Neutrophil (primary cell): ENCODE measurements around the gene ENTPD8.

ENCODE experiments used
- H3K27ac ChIP-seq: fragments of 200-600 bp; sonication (generic); 2 replicates; pipeline ENCODE4 v1.5.1; 2016; ENCODE audit warnings: mild to moderate bottlenecking, moderate library complexity
- H3K27me3 ChIP-seq: fragments of 200-600 bp; sonication (generic); 2 replicates; pipeline ENCODE4 v1.6.0; 2016; ENCODE audit warnings: mild to moderate bottlenecking
- H3K36me3 ChIP-seq: fragments of 200-600 bp; sonication (generic); 2 replicates; pipeline ENCODE4 v1.5.1; 2017
- H3K4me1 ChIP-seq, 2 experiments: fragments of 200-600 bp in 1 of 2; sonication (generic) in 1 of 2; 1 replicate in 1 of 2; 2 replicates in 1 of 2; pipeline versions ENCODE4 v1.5.1 to v1.6.1; 2013 to 2016; ENCODE audit warnings: low read depth in 1 of 2, low read length in 1 of 2, mild to moderate bottlenecking in 1 of 2, moderate library complexity in 1 of 2; ENCODE audit not compliant: control insufficient read depth in 1 of 2, insufficient read depth in 1 of 2
- H3K4me3 ChIP-seq, 2 experiments: fragments of 200-600 bp in 1 of 2; sonication (generic) in 1 of 2; 1 replicate in 1 of 2; 2 replicates in 1 of 2; pipeline ENCODE4 v1.5.1; 2013 to 2016; ENCODE audit warnings: low read depth in 1 of 2, low read length in 1 of 2, mild to moderate bottlenecking in 1 of 2, moderate library complexity in 1 of 2
- H3K9me3 ChIP-seq: fragments of 200-600 bp; sonication (generic); 2 replicates; pipeline ENCODE4 v1.5.1; 2016
- TF ChIP-seq, protein P1 (sequence below): fragments of 200-600 bp; sonication (generic); IDR thresholded peaks from 2 replicates; pipeline ENCODE4 v1.5.1; 2016; ENCODE audit warnings: antibody characterized with exemption

Gene ENTPD8

DNA sequence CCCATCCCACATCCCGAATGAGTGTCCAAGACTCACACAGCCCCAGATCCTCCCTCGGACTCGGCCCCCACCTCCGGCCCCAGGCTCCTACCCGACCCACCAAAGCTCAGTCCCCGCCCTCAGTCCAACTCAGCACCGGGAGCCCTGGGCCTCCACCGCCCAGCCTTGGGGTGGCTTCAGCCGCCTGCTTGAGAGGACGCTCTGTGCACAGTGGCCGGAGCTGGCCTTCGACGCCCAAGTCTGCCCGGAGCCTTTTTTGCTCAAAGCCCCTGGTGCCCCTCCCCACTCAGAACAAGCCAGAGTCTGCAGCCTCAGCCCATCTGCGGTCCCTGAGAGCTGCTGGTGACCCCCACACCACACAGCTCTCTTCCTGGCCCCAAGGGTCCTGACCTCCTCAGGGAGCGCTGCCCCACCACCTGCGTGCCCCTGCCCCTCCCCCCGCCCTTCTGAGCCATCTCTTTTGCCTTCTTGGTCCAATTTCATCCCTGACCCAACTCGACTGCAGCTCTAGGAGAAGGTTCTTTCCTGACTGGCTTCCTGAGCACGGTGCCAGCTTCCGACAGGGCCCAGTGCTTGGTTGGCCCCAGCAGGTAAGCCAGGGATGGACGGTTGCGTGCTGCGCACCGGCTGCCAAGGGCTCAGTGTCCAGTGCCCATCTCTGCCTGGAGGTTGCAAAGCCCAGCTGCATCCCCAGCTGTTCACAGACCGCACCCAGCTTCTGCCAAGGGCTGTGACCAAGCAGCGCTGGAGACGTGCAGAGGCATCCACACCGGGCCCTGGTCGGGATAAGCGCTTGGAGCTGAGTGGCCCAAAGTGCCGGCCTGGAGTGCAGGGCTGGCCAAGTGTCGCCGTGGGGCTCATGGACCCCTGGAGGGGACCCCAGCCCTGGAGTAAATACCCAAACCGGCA is 45.6 kb upstream of the ENTPD8 start:
- Histone ChIP-seq H3K27me3 (no peaks in the 10 kb centered on the region), H3K36me3 (no peaks in the 10 kb centered on the region), H3K4me3 (no peak overlapping the region), H3K9me3 (no peaks in the 10 kb centered on the region), H3K27ac (no peak overlapping the region), H3K4me1 (no peaks in the 10 kb centered on the region)
- TF ChIP-seq, protein P1, sequence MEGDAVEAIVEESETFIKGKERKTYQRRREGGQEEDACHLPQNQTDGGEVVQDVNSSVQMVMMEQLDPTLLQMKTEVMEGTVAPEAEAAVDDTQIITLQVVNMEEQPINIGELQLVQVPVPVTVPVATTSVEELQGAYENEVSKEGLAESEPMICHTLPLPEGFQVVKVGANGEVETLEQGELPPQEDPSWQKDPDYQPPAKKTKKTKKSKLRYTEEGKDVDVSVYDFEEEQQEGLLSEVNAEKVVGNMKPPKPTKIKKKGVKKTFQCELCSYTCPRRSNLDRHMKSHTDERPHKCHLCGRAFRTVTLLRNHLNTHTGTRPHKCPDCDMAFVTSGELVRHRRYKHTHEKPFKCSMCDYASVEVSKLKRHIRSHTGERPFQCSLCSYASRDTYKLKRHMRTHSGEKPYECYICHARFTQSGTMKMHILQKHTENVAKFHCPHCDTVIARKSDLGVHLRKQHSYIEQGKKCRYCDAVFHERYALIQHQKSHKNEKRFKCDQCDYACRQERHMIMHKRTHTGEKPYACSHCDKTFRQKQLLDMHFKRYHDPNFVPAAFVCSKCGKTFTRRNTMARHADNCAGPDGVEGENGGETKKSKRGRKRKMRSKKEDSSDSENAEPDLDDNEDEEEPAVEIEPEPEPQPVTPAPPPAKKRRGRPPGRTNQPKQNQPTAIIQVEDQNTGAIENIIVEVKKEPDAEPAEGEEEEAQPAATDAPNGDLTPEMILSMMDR = no peak

DNA sequence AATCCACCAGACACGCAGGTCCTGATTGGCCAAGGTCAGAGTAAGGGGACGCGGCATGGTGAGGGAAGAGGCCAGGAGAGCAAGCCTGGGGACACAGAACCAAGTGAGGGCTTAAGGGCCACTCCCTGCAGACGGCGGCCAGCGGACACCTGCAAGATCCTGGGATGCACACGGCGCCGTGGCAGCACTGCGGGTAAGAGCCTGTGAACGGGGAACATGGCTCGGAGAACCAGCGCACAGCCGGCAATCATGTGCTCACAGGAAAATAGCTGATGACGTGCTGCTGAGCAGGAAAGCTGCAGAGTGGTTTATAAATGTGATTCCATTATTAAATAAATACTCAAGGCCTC is 45.0 kb upstream of the ENTPD8 start:
- Histone ChIP-seq H3K4me1 (no peaks in the 10 kb centered on the region), H3K4me3 (no peak overlapping the region), H3K9me3 (no peaks in the 10 kb centered on the region), H3K27me3 (no peaks in the 10 kb centered on the region), H3K27ac (no peak overlapping the region), H3K36me3 (no peaks in the 10 kb centered on the region)
- TF ChIP-seq, protein P1 = no peak

DNA sequence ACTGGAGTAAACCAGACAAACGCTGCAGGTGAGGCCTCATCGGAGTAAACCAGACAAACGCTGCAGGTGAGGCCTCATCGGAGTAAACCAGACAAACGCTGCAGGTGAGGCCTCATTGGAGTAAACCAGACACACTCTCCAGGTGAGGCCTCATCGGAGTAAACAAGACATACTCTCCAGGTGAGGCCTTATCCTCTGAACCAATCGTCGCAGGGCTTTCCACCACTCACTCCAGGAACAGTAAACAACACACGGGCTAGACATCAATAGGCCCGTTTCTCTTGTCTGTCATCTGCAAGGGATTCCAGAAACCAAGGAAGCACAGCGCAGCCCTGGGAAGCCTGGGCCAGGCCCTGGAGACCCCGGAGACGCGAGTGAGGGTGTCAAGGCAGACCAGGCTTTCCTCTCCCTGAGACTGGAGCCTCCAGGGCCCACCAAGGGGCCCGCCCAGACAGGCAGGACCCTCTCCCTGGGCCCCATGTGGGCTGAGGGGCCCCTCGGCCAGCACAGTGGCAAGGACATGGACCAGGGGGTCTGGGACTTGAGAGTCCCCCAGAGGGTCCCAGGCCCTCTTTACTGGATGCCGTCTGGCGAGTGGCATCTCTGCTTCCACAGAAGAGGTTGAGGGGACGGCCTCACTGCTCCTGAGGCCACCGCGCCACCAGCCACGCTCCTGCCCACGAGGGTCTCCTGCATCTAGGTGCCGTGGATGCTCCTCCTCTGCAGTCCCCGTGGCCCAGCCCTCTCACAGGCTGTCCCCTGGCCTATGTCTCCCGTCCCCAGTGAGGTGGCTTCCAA is 44.4 kb upstream of the ENTPD8 start:
- no peaks in the 10 kb centered on the region for H3K36me3 ChIP-seq
- no peaks in the 10 kb centered on the region for H3K4me1 ChIP-seq
- no peak overlapping the region for H3K27ac ChIP-seq
- H3K9me3 ChIP-seq = no peaks in the 10 kb centered on the region
- no peak overlapping the region for H3K4me3 ChIP-seq
- TF ChIP-seq, protein P1 = no peak
- H3K27me3 ChIP-seq = no peaks in the 10 kb centered on the region

DNA sequence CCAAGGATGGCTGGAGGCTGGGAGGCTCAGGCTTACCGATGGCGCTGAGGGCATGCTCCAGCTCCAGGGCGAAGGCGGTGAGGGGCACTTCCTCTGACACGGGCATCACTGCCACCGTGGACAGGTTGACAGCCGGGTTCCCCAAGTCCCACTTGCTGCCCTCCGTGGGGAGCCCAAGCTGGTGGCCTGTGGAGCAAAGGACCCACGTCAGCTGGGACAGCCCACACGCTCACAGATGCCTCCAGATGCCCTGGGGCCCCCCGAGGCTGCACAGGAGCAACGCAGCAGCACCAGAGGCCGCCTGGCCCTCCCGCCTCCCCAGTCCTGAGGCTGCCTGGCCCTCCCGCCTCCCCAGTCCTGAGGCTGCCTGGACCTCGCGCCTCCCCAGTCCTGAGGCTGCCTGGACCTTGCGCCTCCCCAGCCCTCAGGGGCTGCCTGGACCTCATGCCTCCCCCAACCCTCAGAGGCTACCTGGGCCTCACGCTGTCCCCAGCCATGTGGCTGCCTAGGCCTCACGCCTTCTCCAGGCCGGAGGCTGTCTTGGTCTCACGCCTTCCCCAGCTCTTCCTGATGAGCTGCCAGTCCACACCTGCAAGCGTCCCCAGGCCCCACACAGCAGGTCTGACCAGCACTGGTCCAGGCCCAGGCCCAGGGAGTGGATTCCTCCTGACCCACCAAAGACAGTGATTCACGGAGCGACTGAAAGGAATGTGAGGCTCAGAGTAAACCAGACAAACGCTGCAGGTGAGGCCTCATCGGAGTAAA is 43.6 kb upstream of the ENTPD8 start:
- Histone ChIP-seq H3K27ac (no peak overlapping the region), H3K36me3 (no peaks in the 10 kb centered on the region), H3K4me3 (no peak overlapping the region), H3K4me1 (no peaks in the 10 kb centered on the region), H3K27me3 (no peaks in the 10 kb centered on the region), H3K9me3 (no peaks in the 10 kb centered on the region)
- TF ChIP-seq, protein P1 = no peak

DNA sequence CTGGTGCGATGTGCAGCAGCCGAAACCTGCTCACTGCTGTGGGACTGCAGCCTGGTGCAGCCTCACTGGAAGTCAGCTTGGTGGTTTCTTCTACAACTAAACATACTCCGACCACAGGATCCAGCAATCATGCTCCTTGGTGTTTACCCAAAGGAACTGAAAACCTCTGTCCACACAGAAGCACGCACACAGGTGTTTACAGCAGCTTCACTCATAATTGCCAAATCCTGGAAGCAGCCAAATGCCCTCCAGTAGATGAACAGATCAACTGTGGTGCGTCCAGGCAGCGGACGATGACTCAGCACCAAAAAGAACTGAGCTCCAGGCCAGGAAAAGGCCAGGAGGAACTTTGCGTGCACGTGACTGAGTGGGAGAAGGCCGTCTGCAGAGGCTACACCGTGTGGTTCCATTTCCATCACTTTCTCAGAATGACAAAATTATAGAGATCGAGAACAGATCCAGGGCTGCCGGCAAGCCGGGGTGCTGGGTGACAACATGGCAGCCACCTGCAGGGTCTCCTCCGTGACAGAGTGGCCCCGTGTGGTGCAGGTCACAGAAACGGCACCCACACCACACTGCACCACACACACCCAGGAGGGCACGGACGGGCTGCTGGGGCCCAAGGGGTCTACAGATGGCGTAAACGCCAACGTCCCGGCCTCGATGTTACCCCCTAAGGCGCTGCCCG is 41.1 kb upstream of the ENTPD8 start:
- H3K36me3 ChIP-seq = no peaks in the 10 kb centered on the region
- no peak overlapping the region for H3K27ac ChIP-seq
- TF ChIP-seq, protein P1 = no peak
- no peaks in the 10 kb centered on the region for H3K4me1 ChIP-seq
- H3K4me3 ChIP-seq = no peak overlapping the region
- H3K9me3 ChIP-seq = no peaks in the 10 kb centered on the region
- H3K27me3 ChIP-seq = no peaks in the 10 kb centered on the region
